NOMO-1 treated with dmso at 0.1 percent for 144 hours (cell line): ENCODE data around the gene ADCY5.

ENCODE experiments used
- DNase-seq: peaks from one replicate; lab custom pipeline; 2025; ENCODE audit not compliant: unreplicated experiment; lab: John Stamatoyannopoulos, UW

ADCY5 gene

DNA sequence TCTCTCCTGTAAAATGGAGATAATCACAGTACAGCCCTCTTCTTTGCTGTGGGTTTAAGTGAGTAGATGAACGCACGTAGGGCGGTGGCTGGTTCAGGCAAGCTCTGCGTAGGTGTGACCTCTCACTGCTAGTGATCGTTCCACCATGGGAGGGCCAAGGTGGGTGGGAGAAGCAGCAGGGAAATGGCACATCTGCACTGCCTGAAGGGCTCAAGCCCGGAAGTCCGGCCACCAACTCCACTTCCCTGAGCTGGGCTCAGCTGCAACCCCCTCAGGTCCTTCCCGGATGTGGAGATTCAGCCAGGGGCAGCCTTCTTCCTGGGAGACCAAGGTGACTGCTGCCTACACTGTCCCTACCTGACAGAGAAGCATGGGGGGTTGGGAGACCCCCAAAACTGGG, 102.9 kb downstream of the ADCY5 start:
- no peak for DNase-seq

DNA sequence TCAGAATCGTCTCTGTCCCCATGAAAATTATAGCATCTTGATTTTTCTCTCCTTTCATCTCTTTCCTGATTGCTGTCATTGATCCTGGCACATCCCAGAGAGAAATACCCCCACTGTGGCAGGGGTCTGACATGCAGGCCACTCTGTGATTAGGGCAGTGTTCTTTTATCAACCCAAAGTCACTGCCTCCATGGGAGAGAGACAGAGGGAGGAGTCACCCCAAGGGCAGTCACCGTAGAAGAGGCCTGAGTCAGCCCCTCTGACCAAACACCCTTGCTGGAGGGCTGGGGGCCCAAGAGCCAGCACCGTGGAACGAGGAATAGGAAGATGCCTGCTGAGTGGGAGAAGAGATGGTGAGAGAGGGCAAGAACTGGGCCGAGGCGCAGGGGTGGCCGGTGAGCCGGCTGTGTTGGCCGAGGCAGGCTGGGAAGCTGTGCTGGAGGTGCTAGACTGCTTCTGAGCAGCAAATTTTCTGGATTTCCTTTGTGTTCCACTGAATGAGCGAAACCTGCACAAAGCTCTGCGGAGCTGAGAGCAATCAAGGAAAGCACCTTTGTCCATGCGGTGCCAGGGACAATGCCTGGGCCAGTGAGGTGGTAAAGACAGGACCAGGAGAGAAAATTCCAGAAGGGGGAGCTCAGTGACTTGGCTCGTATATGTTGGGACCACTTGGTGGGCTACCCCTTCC, 103.8 kb downstream of the ADCY5 start:
- no peak for DNase-seq

DNA sequence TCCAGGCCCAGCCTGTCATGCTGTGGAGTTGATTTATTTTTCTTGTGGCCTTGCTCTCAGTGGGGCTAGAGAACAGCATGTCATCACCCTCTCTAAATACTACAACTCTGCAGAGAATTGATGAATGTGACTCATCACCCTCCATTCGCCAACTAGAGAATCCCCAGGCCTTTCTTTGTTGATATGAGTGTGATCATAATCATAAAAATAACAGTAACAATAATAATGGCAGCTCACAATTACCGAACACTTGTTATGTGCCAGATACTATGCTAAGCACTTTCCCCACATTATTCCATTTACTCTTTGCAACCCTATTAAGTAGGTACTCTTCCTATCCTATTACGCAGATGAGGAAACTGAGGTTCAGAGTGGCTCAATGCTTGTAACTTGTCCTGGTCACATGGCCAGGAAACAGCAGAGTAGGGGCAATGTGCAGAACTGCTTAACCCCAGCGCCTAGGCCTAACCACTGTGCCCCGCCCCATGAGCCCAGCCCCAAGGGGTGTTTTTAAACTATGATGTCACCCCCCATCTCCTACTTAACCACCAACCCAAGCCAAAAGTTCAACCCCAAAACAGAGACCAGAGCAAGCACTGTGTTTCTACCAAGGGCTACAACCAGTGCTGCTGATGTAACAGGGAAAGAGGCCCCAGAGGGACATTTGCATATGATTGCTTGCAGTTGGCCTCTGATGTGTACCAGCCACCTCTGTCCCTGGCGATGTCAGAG, 104.5 kb downstream of the ADCY5 start:
- no peak for DNase-seq

DNA sequence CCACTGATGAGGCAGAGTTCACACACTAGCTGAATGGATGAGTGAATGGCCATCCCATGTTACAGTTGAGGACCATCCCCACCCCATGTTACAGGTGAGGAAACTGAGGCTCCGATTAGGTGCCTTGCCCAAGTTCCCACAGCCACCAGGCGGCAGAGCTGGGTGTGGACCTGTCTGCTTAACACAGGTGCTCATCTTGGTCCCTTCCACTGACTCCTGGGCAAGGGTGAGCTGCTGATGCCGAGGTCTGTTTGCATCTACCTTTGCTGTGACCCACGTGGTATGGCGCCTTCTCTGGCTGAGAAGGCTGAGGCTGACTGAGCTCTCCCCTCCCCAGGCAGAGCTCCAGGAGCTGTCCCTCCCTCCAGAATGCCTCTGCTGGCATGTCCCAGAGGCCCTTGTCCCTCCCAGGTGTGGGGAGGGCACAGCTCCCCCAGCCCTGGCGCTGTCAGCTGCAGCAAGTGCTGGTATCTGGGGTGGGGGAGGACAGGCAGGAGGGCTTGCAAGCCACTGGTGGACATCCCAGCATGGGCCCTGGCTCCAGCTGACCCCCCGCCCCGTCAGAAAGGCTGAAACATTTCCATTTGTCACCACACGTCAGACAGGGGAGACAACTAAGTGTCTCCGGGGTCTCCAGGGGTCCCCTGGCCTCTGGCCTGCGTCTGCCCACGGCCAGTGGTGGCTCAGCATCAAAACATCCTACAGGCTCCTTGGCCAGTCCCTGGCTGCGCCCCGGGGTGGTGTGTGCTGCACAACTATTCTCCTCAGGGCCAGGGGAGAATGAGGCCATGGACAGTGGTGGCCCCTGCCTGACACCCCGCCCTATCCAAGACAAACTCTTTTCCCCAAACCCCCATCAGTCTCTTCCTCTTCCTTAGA, 105.4 kb downstream of the ADCY5 start:
- peak; percentile 15 for DNase-seq

DNA sequence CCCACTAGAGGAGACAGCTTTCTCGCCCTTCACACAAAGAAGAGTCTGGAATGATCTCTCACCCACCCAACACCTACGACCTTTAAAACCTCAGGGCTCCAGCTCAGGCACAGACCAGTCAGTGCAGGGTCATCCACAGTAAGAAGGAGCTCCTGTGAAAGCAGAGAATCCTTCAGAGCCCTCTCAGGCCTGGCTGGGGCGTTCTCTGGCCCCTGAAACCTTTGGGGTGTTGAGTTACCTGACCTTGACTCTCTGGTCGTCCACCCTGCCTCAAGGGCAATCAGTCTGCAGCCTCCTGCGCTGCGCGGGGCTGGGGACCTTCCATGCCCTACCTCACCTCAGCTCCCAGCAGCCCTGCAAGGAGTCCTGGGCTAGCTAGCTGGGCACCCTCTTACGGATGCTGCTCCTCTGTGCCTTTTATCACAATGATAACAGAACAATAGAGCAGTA, 106.2 kb downstream of the ADCY5 start:
- no peak for DNase-seq

DNA sequence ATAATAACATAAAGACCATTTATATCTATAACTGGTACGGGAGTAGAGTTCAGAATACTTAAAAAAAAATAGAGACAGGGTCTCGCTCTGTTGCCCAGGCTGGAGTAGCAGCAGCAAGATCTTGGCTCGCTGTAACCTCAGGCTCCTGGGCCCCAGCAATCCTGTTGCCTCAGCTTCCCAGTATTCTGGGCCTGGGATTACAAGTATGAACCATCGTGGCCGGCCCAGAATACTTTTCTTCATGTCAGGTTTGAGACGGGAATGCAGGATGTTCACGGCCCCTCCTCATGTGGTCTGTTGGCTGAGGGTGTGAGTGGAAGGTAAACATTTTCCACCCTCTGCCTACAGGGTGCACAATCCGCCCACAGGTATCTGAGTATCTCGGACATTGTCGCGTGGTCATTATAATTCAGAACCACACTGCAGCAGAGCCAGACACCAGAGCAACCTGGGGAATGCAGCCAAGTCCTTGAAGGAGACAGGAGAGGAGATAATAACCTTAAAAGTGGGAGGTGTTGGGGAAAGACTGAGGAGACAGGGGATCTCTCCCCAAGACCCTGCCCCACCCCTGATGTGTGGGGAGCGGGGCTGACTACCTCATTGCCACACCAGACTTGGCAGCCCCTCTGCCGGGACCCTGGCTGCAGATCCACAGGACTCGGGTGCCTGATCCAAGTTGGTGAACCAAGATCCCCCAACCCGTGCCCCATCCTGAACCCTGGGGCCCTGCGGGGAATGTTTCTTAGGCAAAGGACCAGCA, 106.8 kb downstream of the ADCY5 start:
- no peak for DNase-seq

DNA sequence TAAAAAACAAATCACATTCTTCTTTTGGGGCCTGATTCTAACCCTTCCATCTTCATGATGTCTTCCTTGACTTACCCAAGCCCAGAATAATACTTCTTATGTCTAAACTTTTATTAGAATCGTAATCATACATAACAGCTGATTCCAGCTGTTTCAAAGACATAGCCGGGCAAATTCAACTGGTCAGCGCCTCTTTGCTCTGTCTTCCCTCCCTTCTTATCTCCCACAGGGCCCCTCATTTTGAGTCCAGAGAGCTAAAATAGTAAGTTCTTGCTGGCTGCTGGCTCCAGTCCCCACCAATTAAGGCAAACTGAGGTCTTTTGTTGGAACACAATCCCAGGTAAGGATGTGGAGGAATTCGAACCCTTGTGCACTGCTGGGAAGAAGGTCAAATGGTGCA, 108.6 kb downstream of the ADCY5 start:
- DNase-seq: no peak

DNA sequence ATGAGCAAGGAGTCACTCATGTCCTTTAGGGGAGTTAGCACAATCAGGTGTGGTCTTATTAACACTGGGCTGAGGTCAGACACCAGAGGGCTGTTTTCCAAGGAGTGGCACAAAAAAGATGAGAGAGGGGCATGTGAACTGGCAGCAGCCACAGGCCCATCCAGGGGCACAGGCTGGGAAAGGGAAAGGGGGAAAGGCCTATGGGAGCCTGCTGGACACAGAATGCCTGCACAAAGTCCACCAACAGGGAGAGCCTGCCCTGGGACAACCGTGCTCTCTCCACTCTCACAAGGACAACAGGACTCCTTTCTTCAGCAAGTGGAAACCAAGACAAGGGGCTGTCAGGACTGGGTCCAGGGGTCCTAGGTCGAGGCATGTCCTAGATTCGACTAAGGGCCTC, 109.6 kb downstream of the ADCY5 start:
- no peak for DNase-seq

DNA sequence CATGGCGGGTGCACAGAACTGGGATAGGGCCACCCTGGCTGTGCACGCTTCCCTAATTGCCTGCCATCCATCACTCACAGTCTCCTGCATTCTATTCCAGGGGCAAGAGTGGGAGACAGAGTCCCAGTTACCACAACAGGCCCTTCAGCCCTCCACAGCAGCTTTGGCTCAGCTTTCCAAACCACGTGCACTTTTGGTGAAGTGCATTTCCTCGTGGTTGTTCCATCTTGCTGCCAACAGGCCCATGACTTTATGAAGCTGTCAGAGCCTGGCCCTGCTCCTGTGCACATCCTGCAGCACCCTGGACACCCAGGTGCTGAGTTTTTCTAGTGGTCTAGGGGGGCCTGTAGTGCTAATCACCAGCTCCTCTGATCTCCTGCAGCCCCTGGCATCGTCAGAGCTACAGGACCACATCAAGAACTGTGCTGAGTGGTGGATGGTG, 110.2 kb downstream of the ADCY5 start:
- no peak for DNase-seq

DNA sequence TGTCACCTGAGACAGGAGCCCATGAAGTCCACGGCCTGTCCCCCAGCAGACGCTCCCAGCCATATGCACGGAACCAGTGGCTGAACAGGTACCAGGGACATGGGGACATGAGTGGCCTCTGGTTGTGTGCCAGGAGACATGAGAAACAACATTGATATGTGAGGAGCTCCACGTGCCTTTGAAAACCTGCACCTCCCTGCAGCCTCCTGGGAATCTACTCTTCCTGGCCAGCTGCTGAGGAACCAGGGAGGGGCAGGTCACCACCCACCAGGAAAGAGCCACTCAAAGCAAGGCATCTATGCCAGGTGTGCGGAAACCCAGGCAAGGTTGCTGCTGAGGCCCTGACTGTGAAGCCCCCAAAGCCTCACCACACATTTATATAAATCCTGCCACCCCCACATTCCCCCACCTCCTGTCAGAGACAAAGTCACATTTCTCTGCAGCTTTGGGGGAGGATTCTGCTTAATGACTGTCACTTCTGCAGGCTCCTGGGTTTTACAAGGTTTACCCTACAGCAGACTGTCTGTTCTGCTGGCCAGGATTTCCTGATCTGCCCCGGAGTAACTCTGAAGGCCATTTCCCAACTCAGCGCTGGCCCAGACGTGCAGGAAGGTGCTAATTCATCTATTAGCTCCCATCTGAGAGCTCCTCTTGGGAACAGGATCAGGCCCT, 110.8 kb downstream of the ADCY5 start:
- DNase-seq: no peak

DNA sequence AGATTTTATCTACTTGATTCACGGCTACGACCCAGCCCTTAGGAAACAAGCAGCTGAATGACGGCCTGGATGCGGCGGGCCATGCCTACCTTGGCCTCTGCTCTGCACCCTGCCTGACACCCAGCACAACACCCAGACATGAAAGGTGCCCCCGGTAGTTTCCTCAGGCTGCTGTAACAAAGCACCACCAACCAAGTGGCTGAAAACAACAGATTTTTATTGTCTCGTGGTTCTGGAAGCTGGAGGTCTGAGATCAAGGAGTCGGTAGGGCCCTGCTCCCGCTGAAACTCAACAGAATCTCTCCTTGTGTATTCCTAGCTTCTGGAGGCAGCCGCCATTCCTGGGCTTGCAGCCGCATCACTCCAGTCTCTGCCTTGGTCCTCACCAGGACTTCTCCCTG, 111.7 kb downstream of the ADCY5 start:
- no peak for DNase-seq

DNA sequence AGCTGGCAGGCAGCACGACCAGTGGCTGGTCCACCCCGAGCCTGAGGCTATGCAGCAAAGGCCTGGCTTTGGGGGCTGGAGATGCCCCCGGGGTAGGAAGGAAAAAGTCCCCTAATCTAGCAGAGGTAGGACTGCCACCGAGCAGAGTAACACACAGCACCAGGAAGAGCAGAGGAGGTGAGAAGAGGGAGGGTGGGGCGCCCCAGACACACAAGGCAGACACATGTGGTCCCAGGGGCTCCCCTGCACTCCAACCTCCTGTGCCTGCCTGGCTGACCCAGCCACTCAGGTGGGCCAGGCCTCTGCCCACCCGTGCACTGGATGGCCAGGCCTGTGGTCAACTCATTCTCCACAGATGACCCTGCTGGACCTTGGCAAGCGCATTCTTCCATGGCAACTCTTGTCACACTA, 112.4 kb downstream of the ADCY5 start:
- no peak for DNase-seq

DNA sequence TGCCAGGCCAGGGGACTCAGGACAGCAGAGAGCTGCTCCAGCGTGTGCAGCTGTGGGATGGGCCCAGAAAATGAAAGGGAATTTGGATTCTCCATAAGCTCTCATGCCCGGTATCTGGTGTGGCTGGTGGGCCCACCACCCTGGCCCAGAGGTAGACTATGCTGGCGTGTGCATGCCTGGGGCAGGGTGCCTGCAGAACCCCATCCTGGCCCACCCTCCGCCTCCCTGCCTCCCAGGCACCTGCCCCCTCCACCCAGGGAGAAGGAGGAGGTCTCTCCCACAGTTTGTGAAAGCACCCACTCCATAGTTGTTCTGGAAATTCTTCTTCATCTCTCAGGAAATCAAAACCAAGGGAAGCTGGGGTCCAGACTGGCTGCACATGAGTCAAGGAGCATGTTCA, 112.9 kb downstream of the ADCY5 start:
- no peak for DNase-seq

DNA sequence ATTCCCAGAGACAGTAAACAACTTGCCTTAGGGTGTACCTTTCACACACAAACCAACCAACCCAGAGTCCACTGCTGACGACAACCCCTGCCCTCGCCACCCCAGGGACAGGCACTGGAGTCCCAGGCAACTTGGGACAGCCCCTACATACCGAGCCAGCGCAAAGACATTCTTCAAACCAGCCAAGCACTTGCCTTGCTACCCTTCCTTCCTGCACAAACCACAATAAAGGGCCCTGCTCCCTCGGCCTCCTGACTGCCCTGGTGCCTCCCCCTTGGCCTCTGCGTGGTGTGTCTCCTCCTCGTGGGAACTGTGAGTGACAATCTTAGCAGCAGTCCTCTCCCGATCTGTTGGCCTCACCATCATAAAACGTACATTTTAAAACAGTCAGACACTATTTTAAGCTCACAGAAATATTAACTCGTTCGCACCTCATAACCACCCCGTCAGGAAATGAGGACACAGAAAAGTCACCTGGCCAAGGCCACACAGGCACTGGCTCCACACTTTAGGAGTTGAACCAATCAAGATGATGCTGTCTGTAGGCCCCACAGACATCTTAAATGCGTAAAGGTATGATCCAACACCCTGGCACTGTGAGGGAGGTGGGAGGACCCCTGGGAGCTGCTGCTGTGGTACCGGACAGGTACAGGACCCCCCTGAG, 113.8 kb downstream of the ADCY5 start:
- DNase-seq: no peak

DNA sequence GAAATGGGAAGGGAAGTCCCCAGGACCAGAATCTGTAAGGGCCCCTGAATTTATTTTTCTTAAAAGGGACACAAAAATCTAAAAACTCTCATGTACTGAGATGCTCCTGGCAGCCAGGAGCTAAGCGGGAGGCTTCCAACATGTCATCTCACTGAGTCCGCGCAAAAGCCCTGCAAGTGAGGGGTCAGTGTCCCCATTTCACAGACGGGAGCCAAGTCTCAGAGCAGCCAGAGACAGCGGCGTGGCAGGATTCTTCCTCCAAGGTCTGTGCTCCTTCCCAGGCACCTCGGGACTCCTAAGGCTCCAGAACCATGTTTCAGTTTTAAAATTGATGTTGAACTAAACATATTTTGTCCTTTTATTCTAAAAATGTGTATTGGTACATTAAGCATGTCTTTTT, 114.8 kb downstream of the ADCY5 start:
- no peak for DNase-seq

DNA sequence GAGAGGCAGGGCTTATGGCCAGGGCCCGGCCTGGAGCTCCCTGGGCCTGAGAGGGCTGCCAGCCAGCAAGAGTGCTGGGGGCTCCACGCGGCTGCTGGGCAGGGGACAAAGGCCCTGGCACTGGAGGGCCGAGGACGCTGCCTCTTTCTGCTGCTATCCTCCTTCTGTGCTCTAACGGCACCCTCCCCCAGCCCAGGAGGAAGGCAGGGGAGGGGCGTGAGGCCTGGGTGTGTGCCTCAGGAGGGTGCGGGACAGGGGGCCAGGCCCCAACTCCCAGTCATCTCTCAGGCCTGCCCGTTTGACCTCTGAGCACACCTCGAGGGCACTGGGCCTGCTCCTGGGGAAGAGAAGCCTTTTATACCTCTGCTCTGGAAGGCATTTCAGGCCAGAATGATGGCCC, 115.5 kb downstream of the ADCY5 start:
- no peak for DNase-seq

DNA sequence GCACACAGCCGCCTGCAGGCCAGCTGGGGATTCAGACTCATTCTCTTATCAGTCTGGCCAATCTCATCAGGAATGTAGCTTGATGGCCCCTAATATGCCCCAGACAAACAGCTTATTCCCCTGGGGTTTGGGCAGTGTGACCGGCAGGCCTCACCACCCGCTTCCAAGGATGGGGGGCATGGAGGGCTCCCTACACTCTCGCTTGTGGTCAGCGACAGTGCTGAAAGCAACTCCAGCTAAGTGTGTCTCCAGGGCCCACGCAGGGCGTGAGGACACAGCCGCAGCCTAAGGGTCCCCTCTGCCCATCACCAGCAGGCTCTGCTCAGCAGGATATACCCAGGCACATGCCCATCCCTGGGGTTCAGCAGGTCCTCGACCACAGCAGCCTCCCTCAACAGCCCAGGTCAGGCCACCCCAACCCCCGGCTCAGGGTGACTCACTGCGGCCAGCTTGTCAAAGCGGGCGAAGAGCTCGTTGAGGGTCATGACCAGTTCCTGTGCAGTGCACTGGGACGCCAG, 116.7 kb downstream of the ADCY5 start:
- DNase-seq: no peak

DNA sequence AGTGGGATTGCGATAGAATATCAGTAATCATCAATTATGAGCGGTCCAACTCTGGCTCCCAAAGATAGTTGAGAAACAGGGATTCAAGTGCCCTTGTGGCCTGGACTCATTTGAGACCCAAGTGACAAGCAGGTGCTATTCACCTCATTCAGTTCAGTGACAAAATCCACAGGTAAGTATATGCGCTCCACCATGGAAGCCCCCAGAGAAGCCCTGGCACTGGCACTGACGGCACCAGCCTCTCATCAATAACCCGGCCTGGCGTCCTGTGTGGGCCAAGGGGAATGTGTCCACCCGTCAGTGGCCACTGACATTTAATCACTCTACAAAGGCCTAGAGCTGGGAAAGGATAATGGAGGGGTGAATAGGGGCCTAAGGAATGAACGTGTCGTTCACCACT, 117.2 kb downstream of the ADCY5 start:
- no peak for DNase-seq

DNA sequence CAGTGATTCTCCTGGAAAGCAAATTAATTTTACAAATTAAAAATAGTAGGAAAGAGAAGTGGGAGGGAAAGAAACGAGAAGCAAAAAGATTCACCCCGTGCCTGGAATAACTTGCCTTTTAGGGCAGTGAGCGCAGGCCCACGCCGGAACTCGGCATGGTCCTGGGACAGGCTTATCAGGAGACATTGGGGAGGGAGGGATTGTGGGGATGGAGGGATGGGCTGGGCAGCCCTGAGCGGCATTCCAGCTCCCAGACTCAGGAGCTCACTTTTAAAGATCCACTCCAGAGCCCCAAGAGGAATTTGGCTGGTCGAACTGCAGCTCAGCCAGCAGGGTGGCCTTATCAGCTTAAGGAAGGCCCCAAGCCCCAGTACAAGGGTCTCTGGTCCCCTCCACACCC, 117.9 kb downstream of the ADCY5 start:
- no peak for DNase-seq
